Measurements from ENCODE around the gene SIDT2.

DNA sequence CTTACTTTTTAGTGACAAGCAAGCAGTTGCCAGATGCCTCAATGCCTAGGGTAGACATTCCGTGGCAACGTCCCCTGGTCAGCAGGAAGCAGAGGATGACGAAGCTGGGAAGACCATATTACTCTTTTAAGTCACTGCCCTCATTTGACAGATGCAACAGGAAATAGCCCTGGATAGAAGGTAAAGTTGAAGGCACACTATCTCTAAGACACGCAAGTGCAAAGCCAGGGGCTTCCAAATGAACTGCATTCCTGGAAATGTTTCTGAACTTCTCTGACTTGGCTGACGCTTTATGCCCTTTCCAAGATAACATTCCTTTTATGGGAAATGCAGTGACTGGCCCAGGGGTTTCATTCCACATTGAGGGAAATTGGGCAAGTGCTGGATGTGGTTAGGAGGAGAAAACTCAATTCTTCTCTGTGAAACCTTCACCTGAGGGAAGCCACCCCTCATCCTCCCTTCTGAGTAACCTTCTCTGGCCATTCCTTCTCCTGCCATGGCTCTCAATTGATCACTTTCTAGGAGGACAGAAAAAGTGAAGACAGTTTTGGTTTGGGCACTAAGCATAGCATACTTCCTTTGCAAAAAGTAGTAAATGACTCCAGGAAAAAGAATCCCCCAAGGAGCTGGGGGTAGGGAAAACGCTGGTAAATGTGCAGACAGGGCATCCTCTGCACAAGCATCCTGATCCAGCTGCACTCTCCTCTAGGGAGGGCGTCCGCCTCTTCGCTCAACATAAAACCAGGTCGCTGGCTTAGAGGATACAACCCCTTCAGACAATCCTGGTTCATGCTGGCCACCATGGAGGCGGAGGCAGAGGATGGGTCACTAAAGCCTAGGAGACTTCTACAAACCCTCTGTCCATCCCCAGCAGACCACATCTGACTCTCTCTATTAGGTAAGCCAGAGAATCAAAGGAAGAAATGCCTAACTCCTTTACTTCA lies 38.9 kb downstream of the SIDT2 start:
- TF ChIP-seq EZH2phosphoT487 (IDR thresholded peaks at IDR 0.05; ENCODE audit: borderline replicate concordance) = no peak
- no peak for TF ChIP-seq CTCF (IDR thresholded peaks at IDR 0.05 in 2 of 3, conservative IDR thresholded peaks at IDR 0.05 in 1 of 3; ENCODE audit: borderline replicate concordance in 1 of 3, insufficient read depth in 1 of 3, low read depth in 2 of 3, low read length in 2 of 3)
- TF ChIP-seq SIN3A (IDR thresholded peaks at IDR 0.05; ENCODE audit: low read depth) = no peak
- TF ChIP-seq, protein P1, sequence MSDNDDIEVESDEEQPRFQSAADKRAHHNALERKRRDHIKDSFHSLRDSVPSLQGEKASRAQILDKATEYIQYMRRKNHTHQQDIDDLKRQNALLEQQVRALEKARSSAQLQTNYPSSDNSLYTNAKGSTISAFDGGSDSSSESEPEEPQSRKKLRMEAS (IDR thresholded peaks at IDR 0.05) = no peak
- no peak for TF ChIP-seq SP1 (IDR thresholded peaks at IDR 0.05; ENCODE audit: low read depth)
- no peak for TF ChIP-seq FOSL1 (IDR thresholded peaks at IDR 0.05; ENCODE audit: low read depth)
- no peak for TF ChIP-seq ZNF274 (IDR thresholded peaks at IDR 0.05; ENCODE audit: low read depth, low read length)
- no peak for TF ChIP-seq POLR2A (IDR thresholded peaks at IDR 0.05; ENCODE audit: borderline replicate concordance, extremely low read depth, insufficient read depth, insufficient read length)
- no peak for TF ChIP-seq RAD21 (IDR thresholded peaks at IDR 0.05; ENCODE audit: low read depth)
- no peak for TF ChIP-seq ELF1 (IDR thresholded peaks at IDR 0.05; ENCODE audit: borderline replicate concordance, low read depth)
- TF ChIP-seq POLR2AphosphoS5 (IDR thresholded peaks at IDR 0.05; ENCODE audit: low read depth, low read length) = no peak
- TF ChIP-seq EZH2 (IDR thresholded peaks at IDR 0.05) = no peak
